GM19238 (cell line): ENCODE results near the gene SETD1A.
"Not testable (repeated sequence)": the region's sequence is repeated elsewhere in the genome, so short reads cannot be mapped to it uniquely, and the experiment has no call there.

ENCODE experiments used
- DNase-seq: peaks from one replicate; pipeline ENCODE4 v3.0.0; 2011; ENCODE audit warnings: low spot score; ENCODE audit not compliant: insufficient read length

SETD1A gene

DNA sequence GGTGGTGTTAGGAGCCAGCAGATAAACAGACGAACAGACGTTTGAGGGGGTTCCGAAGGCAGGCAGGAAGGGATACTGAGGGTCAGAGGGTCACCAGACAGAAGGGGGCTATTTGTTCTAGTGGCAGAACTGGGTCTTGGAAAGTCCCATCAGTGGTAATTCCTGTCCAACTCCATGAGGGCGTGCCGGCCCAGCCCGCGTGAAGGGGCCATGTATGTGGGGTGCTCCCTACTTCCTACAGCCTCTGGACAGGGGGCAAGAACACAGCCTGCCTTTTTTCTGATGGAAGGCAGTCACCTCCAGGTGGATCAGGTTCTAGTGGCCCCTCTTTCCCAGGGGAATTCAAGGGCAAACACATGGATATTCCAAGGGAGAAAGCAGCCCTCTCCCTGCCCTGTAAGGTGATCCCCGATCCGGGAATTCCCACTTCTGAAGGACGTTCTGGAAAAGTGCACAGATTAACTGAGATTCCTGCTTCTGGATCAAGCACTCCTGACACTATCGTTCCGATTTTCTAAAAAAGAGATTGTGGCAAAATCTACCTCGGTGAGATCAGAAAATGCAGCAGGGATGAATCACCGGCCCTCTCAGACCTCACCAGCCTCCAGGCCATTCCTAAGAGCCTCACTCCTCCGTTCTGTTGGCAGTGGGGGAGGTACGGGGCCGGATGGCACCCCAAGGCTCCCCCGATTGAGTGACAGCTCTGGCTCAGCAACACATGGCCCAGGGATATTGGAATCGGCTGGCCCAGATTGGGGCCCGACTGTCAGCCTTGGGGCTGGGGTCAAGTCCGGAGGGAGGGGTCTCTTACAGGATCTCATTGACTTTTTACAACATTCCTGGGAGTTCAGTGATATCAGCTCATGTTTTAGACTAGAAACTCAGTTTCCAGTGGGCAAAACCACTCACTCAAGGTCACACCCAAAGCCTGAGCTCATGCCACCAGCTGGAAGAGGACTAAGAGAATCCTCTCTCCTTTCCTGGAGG is 40.5 kb downstream of the SETD1A start:
- DNase-seq: no peak

DNA sequence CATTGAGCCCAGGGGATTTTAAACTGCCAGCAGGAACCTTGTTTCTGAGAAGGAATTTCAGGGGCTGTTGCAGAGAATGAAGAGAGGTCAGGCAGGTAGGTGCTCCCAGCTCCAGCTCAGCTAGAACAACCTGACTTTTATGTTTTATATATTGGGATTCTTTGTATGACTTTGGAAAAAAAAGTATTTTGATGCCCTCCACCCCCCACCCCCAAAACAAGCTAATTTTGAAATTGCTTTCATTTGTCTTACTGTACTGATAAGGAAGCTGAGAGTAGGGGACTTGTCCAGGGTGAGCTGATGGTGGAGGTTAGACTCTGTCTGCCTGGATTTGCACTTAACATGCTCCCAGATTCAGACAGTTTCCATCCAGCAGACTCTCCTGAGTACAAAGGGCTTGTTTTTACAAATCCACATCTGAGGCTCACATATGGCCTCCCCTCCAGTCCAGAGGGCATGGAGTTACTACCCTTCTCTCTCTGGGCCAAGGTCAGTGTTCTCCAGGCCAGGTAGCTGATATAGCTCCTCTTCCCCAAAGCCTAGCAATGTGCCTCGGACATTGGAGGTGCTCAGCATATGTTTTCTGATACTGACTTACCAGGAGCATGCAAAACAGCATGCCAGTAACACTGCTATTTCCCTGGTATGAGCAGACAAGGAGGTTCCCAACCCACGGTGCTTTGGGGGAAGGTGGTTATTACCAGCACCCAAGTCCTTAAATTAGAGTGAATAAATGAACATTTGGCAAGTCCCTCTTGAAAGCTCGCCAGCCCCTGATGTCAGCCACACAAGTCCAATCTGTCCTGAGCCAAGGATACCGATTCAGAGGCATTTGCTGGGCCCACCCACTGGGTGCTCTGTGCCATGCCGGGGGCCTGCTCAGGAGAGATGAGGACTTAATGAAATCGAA is 41.6 kb downstream of the SETD1A start:
- DNase-seq: no peak

GRCh38 chr16:31000671-31001382 is 43.3 kb downstream of the SETD1A start:
- no peak for DNase-seq

GRCh38 chr16:31001507-31002249 is 44.1 kb downstream of the SETD1A start:
- DNase-seq: no peak

- DNase-seq: no peak
Observed at GRCh38 chr16:31002250-31002700, 44.7 kb downstream of the SETD1A start.

GRCh38 chr16:31002862-31003341 is 45.3 kb downstream of the SETD1A start:
- no peak for DNase-seq

DNA sequence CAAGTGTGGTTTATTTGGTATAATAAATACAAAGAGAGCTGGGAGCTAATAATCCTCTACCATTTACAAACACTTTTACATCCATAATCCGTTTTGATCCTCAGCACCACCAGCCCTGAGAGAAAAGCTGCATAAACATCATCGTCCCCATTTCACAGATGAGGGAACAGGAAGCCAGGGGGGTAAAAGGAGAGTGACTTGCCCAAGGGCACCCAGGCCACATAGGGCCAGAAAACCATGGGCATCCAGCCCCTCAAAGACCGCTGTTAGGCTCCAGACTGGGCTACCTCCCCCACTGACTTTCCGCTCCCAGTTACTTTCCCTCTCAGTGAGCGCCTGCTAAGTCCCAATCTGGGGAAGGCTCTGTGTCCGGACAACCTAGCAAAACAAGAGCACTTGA is 46.2 kb downstream of the SETD1A start:
- DNase-seq: no peak

- no peak for DNase-seq
Observed at GRCh38 chr16:31004658-31005057, 47.1 kb downstream of the SETD1A start.

- no peak for DNase-seq
Observed at GRCh38 chr16:31005350-31006085, 48.0 kb downstream of the SETD1A start.

DNA sequence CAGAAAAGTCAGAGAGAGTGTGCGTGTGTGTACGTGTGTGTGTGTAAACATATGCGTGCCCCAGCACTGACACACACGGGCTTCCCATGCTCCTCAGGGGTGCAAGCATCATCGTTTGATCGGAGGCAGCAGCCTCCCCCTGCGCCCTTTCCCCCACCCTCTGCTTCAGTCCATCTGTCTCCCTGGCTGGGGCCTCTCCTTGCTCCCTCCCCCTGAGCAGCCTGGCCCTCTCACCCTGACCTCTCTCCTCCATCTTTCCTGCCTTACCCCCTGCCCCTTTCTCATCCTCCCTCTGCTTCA is 48.5 kb downstream of the SETD1A start:
- DNase-seq: no peak

GRCh38 chr16:31006589-31006988 is 49.0 kb downstream of the SETD1A start:
- no peak for DNase-seq

DNA sequence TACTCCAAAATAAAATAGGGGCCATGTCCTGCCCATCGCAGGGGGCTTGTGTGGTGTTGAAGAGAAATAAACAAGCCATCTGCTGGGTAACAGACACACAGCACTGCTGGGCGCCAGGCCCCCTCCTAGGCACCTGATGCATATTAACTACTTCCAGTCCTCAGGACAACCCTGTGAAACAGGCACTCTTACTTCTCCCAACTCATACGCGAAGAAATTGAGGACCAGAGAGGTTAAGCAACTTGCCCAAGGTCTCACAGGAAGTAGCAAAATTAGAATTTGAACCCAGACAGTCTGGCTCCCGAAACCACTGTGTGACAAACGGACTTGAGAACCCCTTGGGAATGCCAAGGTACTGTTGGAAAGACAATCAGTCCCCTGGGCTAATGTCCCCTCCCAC is 50.1 kb downstream of the SETD1A start:
- no peak for DNase-seq

GRCh38 chr16:31008149-31008548 is 50.6 kb downstream of the SETD1A start:
- DNase-seq: no peak

DNA sequence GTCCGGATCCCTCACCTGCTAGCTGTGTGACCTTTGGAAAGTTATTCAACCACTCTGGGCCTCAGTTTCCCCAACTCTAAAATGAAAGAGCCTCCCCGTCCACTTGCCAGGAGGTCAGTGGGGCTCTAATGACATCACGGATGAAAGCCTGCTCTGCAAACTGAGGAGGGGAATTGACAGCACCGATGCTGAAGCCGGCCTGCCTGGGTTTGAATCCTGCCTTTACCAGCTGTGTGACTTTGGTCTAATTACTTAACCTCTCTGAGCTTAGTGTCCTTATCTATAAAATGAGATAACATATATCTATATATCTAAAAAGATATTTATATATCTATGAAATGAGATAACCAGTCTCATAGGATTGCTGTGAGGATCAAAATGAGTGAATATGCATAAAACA is 51.0 kb downstream of the SETD1A start:
- no peak for DNase-seq

DNA sequence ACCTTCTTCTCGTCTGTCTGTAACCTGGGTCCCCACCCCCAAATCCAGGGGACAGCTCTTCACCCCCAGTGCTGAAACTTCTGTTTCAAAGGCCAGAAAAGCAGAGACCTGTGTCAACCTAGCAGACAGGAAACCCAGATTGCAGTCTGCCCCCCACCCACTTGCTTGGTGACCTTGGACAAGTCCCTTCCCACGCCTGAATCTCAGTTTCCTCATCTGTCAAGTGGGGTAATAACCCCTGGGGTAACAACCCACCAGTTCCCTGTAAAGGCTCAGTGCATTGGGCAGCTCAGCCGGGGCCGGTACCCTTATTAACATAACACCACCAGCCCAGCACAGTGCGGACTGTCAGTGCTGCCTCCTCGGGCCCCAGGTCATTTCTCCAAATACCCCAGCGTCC is 51.6 kb downstream of the SETD1A start:
- no peak for DNase-seq

GRCh38 chr16:31009894-31010584 is 52.5 kb downstream of the SETD1A start:
- no peak for DNase-seq

DNA sequence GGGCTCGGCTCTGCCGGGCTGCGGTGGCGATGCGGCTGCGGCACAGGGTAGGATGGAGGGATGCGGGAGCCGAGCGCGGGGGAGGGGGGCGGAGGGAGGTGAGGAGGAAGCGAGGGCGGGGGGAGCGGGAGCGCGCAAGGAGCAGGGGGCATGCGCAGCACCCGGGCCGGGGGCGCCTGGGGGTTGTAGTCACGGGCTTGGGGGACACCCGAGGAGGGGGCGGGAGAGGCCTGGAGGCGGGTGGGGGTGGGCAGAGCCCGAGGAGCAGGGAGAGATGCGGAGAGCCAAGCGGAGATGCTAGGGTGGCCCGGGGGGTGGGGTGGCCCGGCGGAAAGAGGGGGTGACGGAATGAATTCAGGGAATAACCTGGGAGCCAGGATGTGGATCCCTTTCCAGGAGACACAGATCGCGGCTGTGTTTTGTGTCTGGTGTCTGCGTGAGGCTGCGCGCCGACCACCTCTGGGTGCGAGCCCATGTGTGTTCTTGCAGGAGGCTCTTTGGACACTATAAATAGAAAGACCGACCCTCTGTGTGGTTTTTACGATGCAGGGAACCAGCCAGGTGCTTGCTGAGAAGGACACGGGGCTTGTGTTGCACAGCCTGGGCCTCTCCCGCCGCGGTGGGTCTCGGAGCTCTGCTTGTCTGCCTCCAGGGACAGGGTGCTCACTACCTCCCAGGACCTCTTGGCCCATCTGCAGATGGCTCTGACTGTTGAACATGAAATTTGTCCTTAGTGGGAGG is 53.2 kb downstream of the SETD1A start, which contains the start of gene STX1B:
TSS of gene STX1B (minus strand) at position 54 of the 741 bp plus-strand sequence. CDS start 242 bp downstream, outside the sequence.
- no peak for DNase-seq

DNA sequence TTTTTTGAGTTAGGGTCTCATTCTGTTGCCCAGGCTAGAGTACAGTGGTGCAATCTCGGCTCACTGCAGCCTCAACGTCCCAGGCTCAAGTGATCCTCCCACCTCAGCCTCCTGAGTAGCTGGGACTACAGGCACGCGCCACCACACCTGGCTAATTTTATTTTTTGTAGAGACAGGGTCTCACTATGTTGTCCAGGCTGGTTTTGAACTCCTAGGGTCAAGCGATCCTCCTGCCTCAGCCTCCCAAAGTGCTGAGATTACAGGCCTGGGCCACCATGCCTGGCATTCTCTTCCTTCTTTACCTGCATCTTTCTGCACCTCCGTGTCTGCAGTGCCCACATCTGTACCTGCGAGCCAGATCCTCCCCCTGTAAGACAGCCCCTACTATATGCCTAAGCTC is 54.3 kb downstream of the SETD1A start:
- not testable (repeated sequence) for DNase-seq

DNA sequence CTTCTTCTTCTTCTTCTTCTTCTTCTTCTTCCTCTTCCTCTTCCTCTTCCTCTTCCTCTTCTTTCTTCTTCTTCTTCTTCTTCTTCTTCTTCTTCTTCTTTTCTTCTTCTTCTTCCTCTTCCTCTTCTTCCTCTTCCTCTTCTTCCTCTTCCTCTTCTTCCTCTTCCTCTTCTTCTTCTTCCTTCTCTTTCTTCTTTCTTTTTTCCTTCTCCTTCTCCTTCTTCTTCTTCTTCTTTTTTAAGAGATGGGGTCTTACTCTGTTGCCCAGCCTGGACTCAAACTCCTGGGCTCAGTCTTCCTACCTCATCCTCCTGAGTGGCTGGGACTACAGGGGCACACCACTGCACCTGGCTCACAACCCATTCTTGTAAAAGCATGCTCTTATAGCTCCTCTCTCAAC is 55.7 kb downstream of the SETD1A start:
- not testable (repeated sequence) for DNase-seq
